Esophagus squamous epithelium (tissue), 5 donors: Measurements from ENCODE around the gene ARPC1A. TPM values are rescaled to one million over a fixed set of nuclear protein-coding genes. Genes with fewer than 3 reads are reported as not detected.
"Not testable (repeated sequence)": the region's sequence is repeated elsewhere in the genome, so short reads cannot be mapped to it uniquely, and the experiment has no call there.

Source experiments
- DNase-seq: peaks from one replicate; lab custom pipeline; 2025; lab: John Stamatoyannopoulos, UW
- H3K27ac ChIP-seq, 4 donors: fragments of 200-600 bp; sonication (generic); one replicate each; pipeline ENCODE4 v1.5.1; 2016 to 2019; ENCODE audit warnings: mild to moderate bottlenecking in 1 of 4
- H3K27me3 ChIP-seq, 4 donors: fragments of 200-600 bp; sonication (generic); 1 replicate in 3 of 4; 2 replicates in 1 of 4; pipeline versions ENCODE4 v1.5.1 to v1.6.0; 2017 to 2021; ENCODE audit warnings: antibody characterized with exemption in 1 of 4
- H3K36me3 ChIP-seq, 3 donors: fragments of 200-600 bp; sonication (generic); one replicate each; pipeline ENCODE4 v1.5.1; 2016 to 2019
- H3K4me1 ChIP-seq, 3 donors: fragments of 200-600 bp; sonication (generic); one replicate each; pipeline ENCODE4 v1.5.1; 2017 to 2019
- H3K4me3 ChIP-seq, 4 donors: fragments of 200-600 bp; sonication (generic); 1 replicate in 3 of 4; 2 replicates in 1 of 4; pipeline ENCODE4 v1.5.1; 2016 to 2019; ENCODE audit warnings: mild to moderate bottlenecking in 2 of 4, moderate library complexity in 1 of 4
- H3K9me3 ChIP-seq, 3 donors: fragments of 200-600 bp; sonication (generic); one replicate each; pipeline ENCODE4 v1.5.1; 2016 to 2019
- POLR2A ChIP-seq, 4 donors: fragments of 450-650 bp; IDR thresholded peaks; one replicate each; pipeline ENCODE4 v1.6.1; 2017; ENCODE audit warnings: antibody characterized with exemption in 4 of 4, mild to moderate bottlenecking in 4 of 4, moderate library complexity in 3 of 4
- WGBS, 2 donors: methylation state at CpG; one replicate each; pipeline ENCODE4 v1.1.5; 2018; 5-methylcytosine and 5-hydroxymethylcytosine counted together
- intact Hi-C: fragments of 100-400 bp; cut with DNase I; formaldehyde crosslinking; loops from one replicate; pipeline ENCODE4 v1.15.0; 2022
- total RNA-seq, 4 donors: library from RNA; depleted of rRNA; stranded (reverse); fragments of >200 nt; gene quantifications; one replicate each; pipeline ENCODE4 v1.1.0, GENCODE V29; 2016
- TF ChIP-seq, protein P1 (sequence below), 6 experiments: fragments of 450-650 bp in 4 of 6; fragments of 200-600 bp in 2 of 6; sonication (generic) in 2 of 6; IDR thresholded peaks; one replicate each; pipeline ENCODE4 v1.5.1; 2016 to 2019; ENCODE audit warnings: antibody characterized with exemption in 6 of 6, mild to moderate bottlenecking in 4 of 6, moderate library complexity in 4 of 6
- donor health status: DM: yes; HTN: yes; CAD: no.

Gene ARPC1A
- total RNA-seq, 4 donors from 2014 or later: 114 to 155 (median 154) TPM

DNA sequence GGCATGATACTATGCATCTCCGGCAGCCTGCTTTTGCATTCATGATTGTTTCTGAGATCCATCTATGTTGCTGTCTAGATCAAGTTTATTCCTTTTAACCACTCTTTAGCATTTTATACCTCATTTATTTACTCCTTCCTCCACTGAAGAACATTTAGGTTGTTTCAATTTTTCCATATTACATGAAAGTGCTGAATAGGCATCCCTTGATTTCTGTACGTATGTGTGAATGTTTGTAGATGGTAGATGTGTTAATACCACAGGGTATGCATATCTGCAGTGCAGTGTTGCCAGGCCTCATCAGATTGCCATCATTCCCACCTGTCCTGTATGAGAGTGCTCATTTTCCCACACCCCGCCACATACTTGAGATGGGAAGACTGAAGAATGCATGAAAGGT is 13.9 kb downstream of the ARPC1A start:
- no peak overlapping the region for H3K4me3 ChIP-seq
- no peaks in the 10 kb centered on the region for H3K9me3 ChIP-seq
- no peak overlapping the region for H3K27ac ChIP-seq
- TF ChIP-seq POLR2A (IDR thresholded peaks at IDR 0.05): no peak
- TF ChIP-seq, protein P1, sequence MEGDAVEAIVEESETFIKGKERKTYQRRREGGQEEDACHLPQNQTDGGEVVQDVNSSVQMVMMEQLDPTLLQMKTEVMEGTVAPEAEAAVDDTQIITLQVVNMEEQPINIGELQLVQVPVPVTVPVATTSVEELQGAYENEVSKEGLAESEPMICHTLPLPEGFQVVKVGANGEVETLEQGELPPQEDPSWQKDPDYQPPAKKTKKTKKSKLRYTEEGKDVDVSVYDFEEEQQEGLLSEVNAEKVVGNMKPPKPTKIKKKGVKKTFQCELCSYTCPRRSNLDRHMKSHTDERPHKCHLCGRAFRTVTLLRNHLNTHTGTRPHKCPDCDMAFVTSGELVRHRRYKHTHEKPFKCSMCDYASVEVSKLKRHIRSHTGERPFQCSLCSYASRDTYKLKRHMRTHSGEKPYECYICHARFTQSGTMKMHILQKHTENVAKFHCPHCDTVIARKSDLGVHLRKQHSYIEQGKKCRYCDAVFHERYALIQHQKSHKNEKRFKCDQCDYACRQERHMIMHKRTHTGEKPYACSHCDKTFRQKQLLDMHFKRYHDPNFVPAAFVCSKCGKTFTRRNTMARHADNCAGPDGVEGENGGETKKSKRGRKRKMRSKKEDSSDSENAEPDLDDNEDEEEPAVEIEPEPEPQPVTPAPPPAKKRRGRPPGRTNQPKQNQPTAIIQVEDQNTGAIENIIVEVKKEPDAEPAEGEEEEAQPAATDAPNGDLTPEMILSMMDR (IDR thresholded peaks at IDR 0.05): no peak
- H3K27me3 ChIP-seq: no peaks in the 10 kb centered on the region
- intact Hi-C loops: no loop called here
- WGBS, 2 donors: 91 to 94% methylated on average over 3 of the region's 3 CpGs
- H3K4me1 ChIP-seq: no peaks in the 10 kb centered on the region
- H3K36me3 ChIP-seq: peaks cover 9 to 100% (median 49%) of the 10 kb centered on the region in 3 donors
- DNase-seq: no peak

DNA sequence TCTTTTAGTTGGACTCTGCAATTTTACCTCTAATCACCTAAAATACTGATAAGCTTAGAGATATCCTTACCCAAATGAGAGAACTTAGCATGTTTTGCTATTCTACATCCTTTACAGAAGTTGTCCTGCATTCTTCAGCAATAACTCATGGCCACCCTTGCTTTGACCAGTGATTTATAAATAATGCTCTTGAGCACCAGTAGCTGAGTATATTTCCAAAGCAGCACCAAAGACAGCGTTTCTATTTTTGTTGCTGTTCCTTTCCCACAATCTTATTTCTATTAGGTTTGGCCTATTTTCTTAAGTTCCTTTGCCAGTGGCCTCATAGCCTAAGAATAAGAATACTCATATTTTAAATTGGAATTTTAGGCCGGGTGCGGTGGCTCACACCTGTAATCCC is 15.0 kb downstream of the ARPC1A start:
- no peak for DNase-seq
- TF ChIP-seq, protein P1 (IDR thresholded peaks at IDR 0.05): no peak
- TF ChIP-seq POLR2A (IDR thresholded peaks at IDR 0.05): no peak
- 78 to 82% methylated on average over 1 to 3 of the region's 3 CpGs for WGBS, 2 donors
- Histone ChIP-seq H3K36me3 (peaks cover 9 to 100% (median 50%) of the 10 kb centered on the region in 3 donors), H3K27me3 (no peaks in the 10 kb centered on the region), H3K4me3 (no peak overlapping the region), H3K4me1 (no peaks in the 10 kb centered on the region), H3K27ac (peak overlapping the region in 2 of 4 donors; percentile 50 to 56), H3K9me3 (no peaks in the 10 kb centered on the region)
- intact Hi-C loops: no loop called here

DNA sequence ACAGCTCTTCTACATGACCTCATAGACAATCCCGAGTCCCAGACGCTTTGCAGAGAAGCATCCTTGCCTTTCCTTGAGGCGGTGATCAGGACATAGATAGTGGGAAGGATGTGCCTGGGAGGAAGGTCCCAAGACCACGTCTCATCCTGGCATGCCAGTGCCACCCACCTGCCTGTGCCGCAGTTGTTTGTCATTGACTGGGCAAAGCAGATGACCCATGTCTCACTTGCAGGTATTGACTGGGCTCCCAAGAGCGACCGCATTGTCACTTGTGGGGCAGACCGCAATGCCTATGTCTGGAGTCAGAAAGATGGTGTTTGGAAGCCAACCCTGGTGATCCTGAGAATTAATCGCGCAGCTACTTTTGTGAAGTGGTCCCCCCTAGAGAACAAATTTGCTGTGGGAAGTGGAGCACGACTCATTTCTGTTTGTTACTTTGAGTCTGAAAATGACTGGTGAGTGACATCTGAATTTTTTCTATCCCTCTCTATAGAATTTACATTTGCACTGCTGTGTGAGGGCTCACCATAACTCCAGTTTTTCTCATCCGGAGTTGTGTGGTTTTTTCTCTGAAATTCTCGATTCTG is 18.5 kb downstream of the ARPC1A start:
- Histone ChIP-seq H3K27me3 (no peaks in the 10 kb centered on the region), H3K4me1 (no peaks in the 10 kb centered on the region), H3K27ac (no peak overlapping the region), H3K4me3 (no peak overlapping the region), H3K9me3 (no peaks in the 10 kb centered on the region), H3K36me3 (peaks cover 13 to 100% (median 59%) of the 10 kb centered on the region in 3 donors)
- DNase-seq: no peak
- TF ChIP-seq, protein P1 (IDR thresholded peaks at IDR 0.05): no peak
- no peak for TF ChIP-seq POLR2A (IDR thresholded peaks at IDR 0.05)
- 93 to 94% methylated on average over 10 to 13 of the region's 13 CpGs for WGBS, 2 donors
- intact Hi-C loops: no loop called here

DNA sequence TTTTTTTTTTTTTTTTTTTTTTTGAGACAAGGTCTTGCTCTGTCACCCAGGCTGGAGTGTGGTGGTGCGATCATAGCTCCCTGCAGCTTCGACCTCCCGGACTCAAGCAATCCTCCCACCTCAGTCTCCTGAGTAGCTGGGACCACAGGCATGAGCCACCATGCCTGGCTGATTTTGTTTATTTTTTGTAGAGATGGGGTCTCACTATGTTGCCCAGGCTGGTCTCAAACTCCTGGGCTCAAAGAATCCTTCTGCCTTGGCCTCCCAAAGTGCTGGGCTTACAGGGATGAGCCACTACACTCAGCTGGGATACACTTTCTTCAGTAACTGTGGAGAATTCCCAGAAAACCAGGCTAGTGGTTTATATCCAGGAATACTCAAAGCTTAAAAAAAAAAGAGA is 24.9 kb downstream of the ARPC1A start:
- H3K4me3 ChIP-seq, H3K27me3 ChIP-seq, intact Hi-C loops, H3K4me1 ChIP-seq, H3K27ac ChIP-seq, DNase-seq, H3K9me3 ChIP-seq: not testable (repeated sequence)
- H3K36me3 ChIP-seq: peaks cover 51 to 100% (median 66%) of the 10 kb centered on the region in 3 donors
- WGBS, 2 donors: 100% methylated on average over 1 of the region's 3 CpGs

DNA sequence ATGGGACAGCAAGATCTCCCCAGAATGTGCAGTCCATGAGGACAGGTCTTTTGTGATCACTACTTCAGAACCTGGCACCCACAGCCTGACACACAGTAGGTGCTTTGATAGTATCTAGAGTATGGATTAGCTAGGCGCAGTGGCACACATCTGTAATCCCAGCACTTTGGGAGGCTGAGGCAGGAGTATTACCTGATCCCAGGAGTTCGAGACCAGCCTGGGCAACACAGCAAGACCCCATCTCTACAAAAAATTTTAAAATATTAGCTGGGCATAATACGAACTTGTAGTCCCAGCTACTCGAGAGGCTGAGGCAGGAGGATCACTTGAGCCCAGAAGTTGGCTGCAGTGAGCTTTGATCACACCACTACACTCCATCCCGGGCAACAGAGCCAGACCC is 26.5 kb downstream of the ARPC1A start:
- Histone ChIP-seq H3K9me3 (no peaks in the 10 kb centered on the region), H3K4me1 (no peaks in the 10 kb centered on the region), H3K4me3 (no peak overlapping the region), H3K27ac (no peak overlapping the region), H3K36me3 (peaks cover 46 to 100% (median 65%) of the 10 kb centered on the region in 3 donors), H3K27me3 (no peaks in the 10 kb centered on the region)
- TF ChIP-seq, protein P1 (IDR thresholded peaks at IDR 0.05): no peak
- TF ChIP-seq POLR2A (IDR thresholded peaks at IDR 0.05): no peak
- 86 to 100% methylated on average over 2 to 4 of the region's 5 CpGs for WGBS, 2 donors
- DNase-seq: no peak
- intact Hi-C loops: no loop called here
